GM21528 (cell line): ENCODE results near the gene RNF167.

Experiments
- ATAC-seq: cut with Tn5 transposase; IDR thresholded peaks from one replicate; pipeline ENCODE4 v1.9.1; 2021; ENCODE audit warnings: mild to moderate bottlenecking, moderate library complexity; ENCODE audit not compliant: unreplicated experiment, low FRiP score

The RNF167 gene

DNA sequence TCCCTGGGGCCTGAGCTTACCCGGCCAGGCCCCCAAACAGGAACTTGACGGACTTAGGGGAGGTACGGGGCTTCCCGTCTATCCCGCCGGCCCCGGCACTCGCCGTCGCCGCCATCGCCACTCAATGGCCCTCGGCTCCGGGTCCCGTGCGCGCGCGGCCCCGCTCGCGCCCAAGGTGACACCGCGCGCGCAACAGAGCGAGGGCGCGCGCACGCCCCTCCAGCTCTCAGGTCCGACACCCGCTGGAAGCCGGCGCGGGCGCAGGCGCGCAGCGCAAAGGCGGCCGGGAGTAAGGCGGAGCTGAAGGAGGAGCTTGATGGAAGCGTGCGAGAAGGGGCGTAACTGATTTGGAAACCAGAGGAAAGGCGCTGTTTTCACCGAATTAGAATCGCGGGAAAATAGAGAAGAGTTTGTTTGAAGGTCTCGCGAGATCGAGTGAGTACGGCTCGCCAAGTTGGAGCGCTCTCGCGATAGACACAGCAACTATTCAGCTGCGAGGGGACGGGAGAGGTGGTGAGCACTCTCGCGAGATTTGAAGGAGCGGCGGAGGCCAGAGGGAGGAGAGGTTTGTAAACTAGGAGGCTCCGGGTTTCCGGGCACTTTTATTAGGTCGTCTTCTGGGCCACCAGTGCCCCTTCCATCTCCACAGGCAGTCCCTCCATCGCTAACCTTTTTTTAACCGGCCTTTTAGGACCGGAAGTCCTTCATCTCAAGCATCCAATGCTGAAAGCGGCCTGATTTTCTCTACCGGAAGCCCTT is at the start of gene RNF167, which contains the start of gene SLC25A11:
Gene RNF167, plus strand, starts transcription at position 473 of the 759 bp plus-strand sequence. CDS start 642 bp downstream, outside the sequence.
Gene SLC25A11, minus strand, starts transcription at position 251 of the 759 bp plus-strand sequence. Its CDS starts 136 bp downstream, at position 115.
- ATAC-seq = peak; percentile 71

DNA sequence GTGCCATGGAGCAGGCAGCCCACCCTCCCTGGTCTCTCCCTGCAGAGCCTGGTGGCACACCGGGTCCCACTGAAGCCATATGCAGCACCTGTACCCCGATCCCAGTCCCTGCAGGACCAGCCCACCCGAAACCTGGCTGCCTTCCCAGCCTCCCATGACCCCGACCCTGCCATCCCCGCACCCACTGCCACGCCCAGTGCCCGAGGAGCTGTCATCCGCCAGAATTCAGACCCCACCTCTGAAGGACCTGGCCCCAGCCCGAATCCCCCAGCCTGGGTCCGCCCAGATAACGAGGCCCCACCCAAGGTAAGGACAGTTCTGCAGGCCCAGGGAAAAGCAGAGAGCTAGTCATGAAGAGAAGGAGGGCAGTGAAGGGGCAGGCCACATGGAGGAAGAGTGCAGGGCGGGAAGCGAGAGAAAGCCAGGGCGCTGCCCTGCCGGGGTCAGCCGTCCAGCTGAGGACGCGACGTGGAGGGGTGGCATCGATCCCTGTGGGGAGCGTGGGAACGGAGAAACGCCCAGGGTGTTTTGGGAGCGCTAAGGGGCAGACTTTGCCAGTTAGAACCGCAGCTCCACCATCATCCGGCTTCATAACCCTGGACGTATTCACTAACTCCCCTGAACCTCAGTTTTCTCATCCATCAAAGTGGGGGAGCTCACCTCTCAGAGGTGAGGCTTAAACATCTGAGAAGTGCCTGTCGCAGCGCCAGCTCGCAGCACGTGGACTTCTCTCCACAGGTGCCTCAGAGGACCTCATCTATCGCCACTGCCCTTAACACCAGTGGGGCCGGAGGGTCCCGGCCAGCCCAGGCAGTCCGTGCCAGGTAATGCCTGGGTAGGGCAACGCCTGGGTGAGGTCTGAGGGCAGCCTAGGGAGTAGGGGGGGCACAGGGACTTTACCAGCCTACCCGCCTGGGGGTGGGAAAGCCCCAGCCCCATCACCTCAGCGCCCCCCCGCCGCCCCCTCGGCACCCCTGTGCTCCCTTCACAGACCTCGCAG is 48.4 kb upstream of the RNF167 start:
- ATAC-seq = no peak

DNA sequence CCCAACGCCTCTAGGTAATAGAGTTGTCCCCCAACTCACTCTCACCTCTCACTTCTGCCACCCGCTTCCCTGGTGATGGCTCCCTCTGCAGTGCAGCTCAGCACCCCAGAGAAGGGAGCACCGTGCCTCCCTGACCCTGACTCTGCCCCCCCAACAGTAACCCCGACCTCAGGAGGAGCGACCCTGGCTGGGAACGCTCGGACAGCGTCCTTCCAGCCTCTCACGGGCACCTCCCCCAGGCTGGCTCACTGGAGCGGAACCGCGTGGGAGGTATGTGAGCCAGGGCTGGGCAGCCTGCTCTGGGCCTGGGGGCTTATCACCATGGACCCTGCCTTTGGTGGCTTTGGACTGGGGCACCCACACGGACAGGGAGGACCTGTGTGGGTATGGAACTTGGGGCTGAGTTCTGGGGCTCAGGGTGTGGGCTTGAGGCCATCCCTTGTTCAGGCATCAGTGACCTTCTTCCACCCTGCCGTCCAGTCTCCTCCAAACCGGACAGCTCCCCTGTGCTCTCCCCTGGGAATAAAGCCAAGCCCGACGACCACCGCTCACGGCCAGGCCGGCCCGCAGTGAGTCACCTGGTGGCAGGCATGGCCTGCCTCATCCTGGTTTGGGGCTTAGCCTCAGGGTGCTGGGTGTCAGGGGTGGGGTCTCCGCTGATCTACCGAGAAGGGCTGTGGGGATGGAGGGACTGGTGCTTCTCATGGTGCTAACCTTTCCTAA is 47.4 kb upstream of the RNF167 start:
- no peak for ATAC-seq

DNA sequence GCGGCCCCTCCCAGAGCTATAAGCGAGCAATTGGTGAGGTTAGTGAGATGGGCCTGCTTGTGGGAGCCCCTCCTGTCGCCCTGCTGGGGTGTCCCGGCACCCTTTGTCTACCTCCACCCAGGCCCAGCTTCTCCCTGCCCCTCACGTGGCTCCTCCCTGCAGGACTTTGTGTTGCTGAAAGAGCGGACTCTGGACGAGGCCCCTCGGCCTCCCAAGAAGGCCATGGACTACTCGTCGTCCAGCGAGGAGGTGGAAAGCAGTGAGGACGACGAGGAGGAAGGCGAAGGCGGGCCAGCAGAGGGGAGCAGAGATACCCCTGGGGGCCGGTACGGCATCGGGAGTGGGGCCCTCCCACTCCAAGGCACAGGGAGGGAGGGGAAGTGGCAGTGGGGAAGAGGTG is 46.8 kb upstream of the RNF167 start:
- ATAC-seq = no peak

DNA sequence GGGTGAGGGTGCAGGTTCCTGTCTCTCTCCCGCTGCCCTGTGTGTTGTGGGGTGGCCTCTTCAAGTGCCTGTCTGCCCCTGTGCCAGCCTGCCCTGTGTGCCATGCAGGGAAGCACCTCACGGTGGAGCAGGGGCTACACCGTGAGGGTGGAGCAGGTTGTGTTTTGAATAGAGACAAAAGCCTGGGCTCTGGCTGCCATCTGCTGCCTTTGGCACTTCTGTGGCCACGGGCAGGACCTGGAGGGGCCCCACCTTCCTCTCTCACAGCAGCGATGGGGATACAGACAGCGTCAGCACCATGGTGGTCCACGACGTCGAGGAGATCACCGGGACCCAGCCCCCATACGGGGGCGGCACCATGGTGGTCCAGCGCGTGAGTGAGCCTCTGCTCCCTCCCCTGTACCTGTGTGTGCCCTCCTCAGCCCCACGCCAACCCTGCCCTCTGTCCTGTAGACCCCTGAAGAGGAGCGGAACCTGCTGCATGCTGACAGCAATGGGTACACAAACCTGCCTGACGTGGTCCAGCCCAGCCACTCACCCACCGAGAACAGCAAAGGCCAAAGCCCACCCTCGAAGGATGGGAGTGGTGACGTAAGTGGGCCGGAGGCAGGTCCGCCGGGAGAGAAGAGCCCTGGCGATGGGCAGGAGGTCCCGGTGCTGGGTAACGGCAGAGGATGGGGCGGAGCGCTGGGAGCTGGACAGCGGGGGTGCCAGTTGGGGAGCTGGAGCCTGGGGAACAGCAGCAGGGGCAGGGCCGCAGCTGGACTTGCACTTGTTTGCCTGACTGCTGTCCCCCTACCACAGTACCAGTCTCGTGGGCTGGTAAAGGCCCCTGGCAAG is 46.1 kb upstream of the RNF167 start:
- ATAC-seq = no peak

DNA sequence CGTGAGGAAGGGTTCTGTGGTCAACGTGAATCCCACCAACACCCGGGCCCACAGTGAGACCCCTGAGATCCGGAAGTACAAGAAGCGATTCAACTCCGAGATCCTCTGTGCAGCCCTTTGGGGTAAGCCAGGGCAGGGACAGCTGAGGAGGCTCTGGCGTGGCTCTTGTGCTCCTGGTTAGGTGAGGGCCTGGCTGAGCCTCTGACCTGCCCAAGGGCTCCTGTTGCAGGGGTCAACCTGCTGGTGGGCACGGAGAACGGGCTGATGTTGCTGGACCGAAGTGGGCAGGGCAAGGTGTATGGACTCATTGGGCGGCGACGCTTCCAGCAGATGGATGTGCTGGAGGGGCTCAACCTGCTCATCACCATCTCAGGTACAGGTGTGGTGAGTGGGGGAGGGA is 44.9 kb upstream of the RNF167 start:
- ATAC-seq = no peak

DNA sequence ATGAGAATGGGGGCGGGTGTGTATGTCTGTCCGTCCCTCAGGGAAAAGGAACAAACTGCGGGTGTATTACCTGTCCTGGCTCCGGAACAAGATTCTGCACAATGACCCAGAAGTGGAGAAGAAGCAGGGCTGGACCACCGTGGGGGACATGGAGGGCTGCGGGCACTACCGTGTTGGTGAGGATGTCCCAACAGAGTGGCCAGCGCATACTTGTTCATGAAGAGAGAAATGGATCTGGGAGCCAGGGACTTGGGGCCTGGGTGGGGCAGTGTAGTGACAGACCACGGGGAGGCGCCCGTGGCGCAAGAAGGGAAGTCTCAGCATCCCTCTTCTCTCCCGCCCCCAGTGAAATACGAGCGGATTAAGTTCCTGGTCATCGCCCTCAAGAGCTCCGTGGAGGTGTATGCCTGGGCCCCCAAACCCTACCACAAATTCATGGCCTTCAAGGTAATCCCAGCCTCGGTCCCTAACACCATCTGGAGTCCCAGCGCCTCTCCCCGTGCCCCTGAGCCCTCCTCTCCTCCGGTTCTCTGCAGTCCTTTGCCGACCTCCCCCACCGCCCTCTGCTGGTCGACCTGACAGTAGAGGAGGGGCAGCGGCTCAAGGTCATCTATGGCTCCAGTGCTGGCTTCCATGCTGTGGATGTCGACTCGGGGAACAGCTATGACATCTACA is 44.3 kb upstream of the RNF167 start:
- no peak for ATAC-seq

DNA sequence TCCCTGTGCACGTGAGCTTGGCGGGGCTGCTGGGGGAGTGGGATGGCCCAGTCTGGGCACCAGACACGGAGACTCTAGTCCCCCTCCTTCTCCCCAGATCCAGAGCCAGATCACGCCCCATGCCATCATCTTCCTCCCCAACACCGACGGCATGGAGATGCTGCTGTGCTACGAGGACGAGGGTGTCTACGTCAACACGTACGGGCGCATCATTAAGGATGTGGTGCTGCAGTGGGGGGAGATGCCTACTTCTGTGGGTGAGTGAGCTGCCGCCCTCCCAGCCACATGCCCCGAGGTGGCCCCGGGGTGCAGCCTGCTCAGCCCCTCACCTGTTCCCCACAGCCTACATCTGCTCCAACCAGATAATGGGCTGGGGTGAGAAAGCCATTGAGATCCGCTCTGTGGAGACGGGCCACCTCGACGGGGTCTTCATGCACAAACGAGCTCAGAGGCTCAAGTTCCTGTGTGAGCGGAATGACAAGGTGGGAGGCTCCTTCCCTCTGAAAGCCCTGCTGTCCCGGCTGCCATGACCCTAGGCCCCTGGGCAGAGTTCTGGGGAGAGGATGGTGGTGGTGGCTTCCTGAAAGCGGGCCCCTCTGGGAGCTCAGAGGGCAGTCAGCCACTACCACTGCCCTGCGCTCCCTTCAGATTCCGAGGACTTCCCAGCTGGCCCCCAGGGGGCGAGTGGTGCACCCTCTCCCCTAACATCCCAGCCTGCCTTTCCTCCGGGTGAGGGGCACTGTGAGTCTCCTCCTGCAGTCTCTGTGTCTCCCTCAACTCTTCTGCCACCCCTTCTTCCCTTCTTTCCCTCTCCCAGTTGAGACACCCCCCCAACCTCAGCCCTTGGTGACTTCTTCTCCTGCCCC is 43.5 kb upstream of the RNF167 start:
- no peak for ATAC-seq

DNA sequence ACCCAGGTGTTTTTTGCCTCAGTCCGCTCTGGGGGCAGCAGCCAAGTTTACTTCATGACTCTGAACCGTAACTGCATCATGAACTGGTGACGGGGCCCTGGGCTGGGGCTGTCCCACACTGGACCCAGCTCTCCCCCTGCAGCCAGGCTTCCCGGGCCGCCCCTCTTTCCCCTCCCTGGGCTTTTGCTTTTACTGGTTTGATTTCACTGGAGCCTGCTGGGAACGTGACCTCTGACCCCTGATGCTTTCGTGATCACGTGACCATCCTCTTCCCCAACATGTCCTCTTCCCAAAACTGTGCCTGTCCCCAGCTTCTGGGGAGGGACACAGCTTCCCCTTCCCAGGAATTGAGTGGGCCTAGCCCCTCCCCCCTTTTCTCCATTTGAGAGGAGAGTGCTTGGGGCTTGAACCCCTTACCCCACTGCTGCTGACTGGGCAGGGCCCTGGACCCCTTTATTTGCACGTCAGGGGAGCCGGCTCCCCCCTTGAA is 42.8 kb upstream of the RNF167 start:
- no peak for ATAC-seq

DNA sequence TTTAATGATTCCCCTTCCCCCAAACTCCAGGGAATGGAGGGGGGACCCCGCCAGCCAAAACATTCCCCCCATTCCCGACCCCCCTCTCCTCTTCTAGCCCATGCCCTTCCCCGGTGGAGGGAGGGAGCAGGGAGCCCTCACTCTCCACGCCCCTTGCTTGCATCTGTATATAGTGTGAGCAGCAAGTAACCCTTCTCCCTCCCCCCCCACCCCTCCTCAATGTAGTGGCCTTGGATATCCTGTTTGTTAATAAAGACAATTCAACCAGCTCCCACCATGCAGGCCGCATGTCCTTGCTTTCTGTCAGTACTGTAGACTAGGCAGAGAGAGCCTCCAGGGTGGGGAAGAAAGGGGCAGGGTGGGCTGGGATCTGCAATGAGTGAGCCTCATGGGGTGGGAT is 42.3 kb upstream of the RNF167 start:
- no peak for ATAC-seq

DNA sequence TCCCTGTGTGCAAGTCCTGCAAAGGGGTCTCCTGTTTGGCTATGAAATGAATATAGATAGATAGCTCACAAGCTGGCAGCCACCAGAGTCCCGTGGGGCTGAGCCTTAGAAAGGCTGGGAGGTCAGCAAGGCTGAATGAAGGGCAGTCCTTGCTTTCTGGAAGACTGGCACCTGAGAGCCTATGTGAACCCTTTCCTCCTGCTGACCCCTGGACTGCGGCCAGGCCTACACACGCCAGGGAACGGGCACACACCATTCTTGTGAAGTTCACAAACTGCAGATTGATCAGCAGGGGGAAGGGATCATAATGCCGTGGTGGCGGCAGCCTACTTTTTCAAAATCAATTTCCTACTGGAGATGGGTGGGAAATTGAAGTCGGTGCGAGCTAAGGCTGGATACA is 41.7 kb upstream of the RNF167 start:
- ATAC-seq = no peak

DNA sequence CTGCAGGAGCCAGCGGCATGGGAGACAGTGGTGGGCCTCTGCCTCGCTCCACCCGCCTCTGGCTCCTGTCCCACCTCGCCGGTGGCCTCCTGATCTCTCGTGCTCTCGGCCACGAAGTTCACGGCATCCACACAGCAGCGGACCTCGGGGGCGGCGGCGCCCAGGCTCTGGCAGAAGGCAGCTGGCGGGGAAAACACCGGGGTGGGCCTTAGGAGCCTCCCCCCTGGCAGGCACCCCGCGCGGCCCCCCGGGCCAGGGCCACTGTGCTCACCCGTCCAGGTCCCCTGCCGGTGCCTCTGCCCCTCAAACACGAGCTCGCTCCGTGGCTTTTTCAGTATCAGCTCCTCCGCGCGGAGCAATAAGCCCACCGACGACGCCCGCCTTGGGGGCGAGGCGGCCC is 41.1 kb upstream of the RNF167 start:
- peak; percentile 3 for ATAC-seq

DNA sequence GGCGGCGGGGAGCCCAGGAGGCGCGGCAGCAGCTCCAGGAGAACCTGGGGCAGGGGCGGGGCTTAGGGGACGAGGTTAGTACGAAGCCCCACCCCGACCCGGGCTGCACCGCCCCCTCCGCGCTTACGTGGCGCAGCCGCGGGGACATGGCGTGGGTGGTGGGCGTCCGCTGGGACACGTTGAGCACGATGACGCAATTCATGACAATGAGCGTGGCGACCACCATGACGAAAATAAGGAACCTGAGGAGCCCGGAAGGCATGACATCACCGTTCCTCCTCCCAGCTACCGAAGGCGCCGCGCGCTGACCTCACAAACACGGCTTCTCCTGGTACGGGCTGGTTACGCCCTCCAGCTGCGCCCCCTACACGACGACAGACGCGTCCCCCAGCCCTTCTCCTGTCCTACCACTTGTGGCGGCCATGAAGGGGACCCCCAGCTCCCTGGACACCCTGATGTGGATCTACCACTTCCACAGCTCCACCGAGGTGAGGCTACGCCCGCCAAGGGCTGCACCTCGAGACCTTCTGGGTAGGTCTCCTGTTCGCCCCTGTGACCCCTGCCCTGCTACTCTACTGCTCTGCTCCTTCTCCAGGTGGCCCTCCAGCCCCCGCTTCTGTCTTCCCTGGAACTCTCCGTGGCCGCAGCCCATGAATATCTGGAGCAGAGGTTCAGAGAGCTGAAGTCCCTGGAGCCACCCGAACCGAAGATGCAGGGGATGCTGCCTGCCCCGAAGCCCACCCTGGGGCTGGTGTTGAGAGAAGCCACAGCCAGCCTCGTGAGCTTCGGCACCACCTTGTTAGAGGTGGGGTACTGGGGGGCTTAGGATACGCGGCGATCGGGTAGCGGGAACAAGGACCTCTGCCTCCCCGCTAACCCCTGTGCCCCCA is 40.5 kb upstream of the RNF167 start, which contains the start of gene C17orf107:
Gene C17orf107, plus strand, starts transcription at position 196 of the 890 bp plus-strand sequence. Its CDS starts 227 bp downstream, at position 423.
- ATAC-seq = peak; percentile 44

DNA sequence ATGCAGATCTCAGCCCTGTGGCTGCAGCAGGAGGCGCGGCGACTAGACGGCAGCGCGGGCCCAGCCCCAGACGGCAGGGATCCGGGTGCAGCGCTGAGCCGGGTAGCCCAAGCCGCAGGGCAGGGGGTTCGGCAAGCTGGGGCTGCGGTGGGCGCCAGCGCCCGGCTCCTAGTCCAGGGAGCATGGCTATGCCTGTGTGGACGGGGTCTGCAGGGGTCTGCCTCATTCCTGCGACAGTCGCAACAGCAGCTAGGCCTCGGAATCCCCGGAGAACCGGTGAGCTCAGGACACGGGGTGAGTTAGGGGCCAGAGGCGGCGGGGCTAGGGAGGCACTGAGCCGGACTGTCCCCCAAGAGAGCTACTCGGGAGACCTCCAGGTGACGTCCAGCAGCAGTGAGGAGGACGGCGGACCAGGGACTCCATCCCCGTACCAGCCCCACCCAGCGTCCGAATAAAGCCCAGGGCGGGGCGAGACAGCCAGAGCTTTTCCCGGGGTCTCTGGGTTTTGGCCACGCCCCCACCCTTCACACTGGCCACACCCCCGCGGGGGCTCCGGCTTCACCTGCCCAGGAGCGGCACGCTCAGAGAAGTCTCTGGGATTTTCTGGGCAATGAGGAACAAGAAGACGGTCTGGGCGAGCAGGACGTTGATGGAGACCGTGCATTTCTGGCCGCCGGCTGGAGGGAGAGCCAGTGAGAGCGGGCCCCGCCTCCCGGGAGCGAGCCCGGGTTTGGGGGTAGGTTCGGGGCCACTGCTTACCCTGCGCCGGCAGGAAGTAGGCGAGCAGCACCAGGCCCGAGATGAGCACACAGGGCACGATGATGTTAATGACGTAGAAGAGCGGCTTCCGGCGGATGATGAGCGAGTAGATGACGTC is 39.6 kb upstream of the RNF167 start:
- no peak for ATAC-seq

DNA sequence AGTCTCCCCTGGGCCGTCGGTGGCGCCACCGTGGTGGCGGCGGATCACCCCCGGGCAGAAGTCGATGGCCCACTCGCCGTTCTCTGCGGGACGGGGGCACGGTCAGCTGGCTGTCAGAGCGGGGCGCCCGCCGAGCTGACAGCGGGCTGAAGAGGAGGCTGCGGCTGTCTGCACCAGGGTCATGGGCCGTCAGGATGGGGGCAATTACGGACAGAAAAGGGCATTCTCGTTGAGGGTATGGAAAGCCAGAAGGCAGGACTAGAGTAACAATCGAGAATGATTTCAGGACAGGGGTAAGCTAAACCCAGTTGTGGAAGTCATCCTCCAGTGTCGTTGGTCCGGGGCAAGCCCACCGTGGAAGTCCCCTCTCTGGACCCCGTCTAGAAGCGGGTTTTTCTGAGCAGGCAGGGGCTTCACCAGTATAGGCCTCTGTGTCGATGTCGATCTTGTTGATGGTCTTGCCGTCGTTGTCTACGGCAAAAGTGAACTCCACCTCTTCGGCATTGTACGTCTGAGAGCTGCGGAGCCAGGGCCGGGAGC is 38.9 kb upstream of the RNF167 start:
- no peak for ATAC-seq
